NCI-H526 treated with DMSO at 0.1 percent for 48 hours (cell line): ENCODE measurements around the gene PRKCQ.

Source experiments
- DNase-seq: peaks from one replicate; lab custom pipeline; 2025; lab: John Stamatoyannopoulos, UW

Gene PRKCQ

DNA sequence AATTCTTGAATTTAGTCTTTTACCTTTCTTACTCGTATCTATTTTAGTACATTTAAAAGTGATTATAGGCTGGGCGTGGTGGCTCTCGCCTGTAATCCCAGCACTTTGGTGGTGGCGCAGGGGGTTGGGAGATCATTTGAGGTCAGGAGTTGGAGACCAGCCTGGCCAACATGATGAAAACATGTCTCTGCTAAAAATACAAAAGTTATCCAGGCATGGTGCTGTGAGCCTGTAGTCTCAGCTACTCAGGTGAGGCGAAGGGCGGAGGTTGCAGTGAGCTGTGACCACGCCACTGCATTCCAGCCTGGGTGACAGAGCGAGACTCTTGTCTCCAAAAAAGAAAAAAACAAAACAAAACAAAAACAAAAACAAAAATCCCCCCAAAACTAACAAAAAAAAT is 12.2 kb downstream of the PRKCQ start:
- DNase-seq: no peak

DNA sequence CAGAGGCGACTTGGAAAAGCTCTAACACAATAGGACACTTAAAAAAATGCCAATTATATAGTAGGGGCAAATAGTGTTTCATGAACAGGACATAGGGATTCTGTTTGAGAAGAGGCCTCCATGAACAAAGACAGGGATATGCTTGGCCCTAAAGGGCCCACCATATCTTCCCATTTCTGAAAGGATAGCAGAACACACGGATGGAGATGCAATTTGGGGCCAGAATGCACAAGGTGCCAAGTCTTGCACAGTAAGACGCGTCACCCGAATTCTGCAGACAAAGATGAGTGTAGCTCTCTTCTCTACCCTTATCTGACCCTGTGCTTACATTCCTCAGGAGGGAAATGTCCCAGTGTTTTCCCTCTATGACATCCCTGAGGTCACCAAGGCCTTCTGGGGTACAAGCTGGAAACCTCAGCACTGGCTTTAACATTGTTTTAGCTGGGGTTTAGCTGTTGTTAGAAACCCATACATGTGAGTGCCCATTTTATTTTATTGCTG is 12.8 kb downstream of the PRKCQ start:
- DNase-seq: no peak

DNA sequence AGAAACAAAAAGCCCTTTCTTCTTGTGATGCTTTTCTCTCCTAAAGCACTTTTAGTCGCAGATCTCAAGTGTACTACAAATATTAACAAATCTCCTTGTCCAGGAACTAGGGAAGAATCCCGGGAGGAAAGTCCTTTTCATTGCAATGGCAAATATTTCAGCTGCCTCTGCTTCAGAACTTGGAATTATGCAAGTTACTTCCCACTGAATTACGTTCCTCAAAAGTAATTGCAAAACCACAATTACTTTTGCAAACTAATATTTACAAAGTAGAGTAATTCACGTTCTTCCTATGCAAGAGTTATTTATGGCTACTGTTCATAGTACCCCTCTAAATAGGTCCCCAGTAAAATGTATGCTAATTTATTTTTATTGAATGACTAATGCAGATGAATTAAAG is 14.5 kb downstream of the PRKCQ start:
- DNase-seq: no peak

DNA sequence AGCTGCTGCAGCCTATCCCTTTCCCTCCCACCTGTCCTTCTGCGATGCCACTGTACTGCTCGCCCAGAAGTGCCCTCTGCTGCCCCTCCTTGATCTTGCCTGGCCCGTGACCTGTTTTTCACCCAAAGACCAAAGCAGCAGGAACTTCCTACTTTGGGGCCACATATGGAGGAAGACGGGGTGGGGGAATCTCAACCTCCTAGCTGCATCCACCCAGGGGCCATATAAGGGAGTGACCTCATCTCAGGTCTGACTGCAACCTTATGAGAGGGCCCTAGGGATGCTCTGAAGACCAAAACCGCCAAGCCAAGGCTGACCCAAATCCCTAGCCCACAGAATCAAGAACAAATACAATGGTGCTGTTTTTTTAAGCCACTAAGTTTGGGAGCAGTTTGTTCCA is 15.7 kb downstream of the PRKCQ start:
- no peak for DNase-seq

DNA sequence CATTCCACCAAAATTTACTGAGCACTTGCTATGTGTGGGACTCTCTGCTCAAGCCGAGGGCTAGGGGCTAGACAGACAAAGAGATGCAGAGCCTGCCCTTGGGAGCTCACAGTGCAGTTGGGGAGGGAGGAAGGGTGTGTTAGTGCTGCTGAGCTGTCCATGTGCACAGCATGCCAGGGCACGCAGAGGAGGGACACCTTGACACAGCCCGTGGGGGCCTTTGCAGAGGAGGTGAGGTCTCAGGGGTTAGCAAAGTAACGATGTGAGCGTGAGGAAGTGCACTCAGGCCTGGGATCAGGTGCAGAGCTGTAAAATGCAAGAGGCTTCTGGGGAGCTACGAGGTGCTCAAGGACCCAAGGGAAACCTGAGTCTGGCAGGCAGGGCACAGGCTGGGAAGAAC is 16.3 kb downstream of the PRKCQ start:
- no peak for DNase-seq

DNA sequence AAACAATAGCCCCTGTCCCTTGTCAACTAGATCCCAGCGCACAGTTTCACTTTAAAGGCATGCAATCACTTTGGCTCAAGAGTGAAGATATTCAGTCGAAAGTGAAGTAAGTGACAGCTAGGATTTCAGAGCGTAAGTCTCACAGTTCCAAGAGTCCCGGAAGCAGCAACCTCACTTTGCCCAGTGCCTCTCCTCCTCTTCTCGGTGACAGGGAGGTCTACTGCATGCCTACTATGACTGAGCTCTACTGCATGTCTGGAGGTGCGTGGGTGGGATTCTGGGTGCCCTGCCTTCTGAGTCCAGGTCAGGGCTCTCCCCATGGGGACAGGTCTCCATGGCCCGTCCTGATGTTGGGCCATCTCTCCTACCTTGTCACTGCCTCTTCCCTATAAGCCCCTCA is 17.0 kb downstream of the PRKCQ start:
- no peak for DNase-seq

DNA sequence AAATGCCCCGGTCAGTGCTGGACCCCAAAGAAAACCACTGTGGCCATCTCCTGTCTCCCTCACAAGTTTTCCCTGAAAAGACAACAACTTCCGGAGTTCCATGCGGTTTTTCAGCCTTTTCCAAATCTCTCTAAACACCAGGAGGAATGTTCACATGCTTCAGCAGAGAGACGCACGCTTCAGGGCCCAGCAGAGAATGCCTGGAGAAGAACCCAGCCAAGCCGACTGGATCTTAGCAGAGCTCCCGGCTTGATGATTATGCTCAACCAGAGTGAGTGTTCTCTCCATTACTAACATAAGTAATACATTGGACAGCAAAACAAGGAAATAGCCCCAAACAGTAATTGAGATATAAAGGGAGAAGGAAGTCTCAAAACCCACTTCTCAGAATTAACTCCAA is 17.9 kb downstream of the PRKCQ start:
- no peak for DNase-seq

DNA sequence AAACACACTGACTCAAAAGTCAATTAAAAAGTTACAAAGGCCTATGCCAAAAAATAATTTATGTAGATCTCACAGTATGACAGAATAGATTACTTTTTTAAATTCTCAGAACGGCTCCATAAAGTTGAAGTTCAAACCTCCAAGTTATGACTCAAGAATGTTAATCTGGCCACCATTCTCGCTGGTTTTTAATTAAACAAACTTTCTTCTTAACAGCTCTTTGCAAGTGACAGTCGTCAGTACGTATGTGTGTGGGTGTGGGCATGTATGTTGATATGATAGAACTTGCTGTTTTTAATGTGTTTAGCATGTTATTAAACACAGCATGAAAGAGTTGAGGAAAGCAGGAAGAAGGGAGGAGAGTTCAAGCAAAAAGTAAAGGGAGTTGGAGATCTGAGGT is 18.5 kb downstream of the PRKCQ start:
- DNase-seq: no peak

DNA sequence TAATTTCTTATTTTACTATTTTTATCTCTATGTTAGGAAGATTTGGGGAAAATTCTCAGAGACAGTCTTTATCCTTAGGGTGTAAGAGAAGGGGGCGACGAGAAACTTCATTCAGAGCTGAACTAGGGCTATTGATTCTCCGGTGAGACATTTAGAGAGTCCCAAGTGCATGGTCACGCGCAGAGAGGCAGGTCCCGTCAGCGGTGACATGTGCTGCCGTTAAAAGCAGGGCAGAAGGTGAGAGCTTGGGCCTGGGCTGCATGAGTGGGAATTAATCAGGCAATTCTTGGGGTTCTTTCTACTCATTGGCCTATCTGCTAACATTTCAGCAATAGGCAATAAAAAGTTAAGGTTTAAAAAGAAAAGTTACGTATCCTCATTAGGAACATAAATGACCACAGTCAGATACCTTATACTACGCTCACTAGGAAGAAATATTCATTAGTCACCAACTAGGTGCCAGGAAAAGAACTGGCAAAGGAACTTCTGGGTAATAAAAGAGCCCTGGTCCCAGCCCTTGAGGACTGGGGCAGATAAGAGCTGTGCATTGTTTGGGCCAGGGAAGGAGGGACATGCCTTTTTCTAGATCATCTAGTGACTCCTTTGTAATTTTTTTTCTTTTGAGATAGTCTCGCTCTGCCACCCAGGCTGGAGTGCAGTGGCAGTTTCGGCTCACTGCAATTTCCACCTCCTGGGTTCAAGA is 21.2 kb downstream of the PRKCQ start:
- no peak for DNase-seq

DNA sequence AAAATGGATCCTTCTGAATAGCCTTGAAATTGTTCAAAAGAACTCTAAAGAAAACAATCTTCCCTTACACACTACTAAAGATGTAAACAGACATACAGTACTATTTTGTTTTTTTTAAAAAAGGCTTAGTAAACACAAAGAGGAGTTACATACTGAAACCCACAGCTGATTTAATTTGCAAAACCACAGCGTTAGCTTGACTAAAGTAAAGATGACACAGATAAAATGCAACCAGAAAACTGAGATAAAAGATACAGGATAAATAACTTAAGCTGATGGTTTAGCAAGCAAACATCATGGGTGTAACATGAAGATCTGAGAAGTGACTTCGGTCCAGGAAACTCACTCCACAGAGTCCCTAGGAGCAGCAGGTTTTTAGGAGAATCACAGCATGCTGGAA is 21.8 kb downstream of the PRKCQ start:
- no peak for DNase-seq

DNA sequence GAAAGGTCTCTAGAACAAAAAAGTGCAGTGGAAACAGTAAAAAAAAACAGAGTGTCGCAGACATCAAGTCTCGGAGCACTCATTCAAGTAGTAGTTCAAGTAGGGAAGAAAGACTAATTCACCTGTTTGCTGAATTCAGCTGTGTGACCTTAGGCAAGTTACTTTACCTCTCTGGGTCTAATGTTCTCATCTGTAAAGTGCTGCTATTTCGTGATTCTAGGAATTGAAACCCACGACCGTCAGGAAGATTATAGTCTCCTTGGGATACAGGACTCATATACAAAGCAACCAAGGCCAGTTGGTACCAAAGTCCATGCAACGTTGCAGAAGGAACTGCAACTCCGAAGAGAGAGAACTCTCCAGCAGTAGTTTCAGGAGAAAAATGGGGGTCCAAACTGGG is 26.1 kb downstream of the PRKCQ start:
- no peak for DNase-seq

DNA sequence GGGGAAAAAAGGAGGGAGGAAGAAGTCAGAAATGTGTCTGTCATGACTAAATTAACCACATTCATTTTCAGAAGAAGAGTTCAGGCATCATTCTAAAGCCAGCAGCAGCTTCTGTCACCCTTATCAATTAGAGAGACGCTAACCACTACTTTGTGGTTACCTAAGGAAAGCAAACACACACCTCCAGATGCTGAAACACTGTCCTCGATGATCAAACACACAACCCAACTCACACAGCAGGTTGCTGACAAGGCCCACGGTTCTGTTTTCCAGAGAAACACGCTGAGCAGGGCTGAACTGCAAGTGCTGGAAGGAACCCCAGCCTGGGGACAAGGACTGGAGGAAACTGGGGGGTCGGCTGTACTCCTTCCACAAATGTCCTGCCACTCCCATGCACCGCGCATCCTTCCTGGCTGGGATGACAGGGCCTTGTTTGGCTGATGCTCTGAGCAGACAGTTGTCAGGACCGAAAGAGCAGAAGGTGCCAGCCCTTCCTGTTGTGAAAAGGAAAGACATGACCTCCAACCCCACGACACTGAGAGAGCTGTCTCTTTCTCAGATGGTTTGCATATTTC is 36.6 kb downstream of the PRKCQ start:
- DNase-seq: no peak

DNA sequence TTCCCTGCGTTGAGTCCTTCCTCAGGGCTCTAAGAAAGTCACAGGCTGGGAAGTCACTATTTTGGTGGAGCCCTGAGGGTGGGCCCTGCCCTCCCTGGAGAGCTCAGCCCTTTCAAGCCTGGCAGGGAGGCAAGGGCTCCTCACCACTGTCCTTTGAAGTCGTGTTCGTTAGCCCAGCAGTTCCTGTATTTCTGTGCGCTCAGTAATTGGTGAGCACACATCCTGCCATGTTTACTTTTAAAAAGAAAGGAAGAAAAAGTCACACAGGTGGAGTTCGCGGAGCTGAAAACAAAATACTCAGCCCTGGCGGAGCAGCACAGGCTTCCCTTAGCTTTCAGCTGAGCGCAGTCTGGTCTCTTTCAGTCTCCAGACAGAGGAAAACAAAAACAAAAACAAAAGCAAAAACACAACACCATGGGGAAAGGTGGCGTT is 37.1 kb downstream of the PRKCQ start:
- DNase-seq: no peak

DNA sequence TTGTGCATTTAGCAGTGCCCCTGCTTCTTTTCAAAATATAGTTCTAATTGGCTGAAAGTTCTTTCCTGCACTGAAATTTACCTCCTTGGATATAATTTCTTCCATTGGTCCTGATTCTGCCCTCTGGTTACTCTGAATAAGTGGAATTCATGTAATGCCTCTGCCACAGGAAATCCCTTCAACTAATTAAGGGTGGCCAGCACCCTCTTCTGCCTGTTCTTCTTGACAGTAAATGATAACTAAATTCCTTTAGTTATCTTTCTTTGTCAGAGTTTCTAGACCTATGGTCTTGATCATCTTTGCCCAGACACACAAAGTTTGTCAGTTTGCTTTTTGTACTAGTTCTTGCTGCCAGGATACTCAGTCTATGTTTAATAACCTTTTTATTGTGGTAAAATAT is 40.2 kb downstream of the PRKCQ start:
- DNase-seq: no peak

DNA sequence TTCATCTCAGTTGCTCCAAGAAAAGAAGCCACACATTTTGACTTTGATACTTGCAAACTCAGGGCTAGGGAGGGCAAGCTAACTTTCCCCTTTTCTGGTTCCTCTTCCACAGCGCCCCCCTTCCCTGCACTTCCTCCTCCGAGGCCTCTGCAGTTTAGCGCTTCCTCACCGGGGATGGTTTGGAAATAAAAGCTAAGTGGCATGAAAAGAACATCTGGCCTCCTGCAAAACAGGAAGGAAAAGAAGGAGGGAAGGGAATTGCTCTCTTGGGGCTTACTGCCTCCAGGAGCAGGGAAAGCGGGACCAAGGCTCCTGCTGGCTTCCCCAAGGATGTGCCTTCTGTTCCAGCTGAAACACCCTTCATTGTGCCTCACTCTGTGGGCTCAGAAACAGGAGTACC is 42.3 kb downstream of the PRKCQ start:
- no peak for DNase-seq

DNA sequence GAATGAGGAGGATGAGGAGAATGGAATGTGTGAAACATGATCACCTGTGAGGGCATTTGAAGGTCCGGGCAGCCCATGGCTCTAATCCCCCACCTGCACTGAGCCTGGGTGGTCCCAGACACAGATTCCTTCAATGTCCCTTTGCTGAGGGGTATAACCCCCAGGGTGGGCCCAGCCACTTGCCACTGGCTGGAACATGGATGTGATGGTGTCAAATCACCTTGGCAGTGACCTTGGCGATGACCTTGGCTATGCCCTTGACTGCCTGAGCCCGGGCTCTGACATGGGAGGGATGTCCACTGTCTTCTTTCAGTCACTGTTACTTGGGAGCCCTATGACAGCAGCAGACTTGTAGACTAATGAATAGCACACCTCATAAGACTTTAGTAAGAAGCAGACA is 44.0 kb downstream of the PRKCQ start:
- no peak for DNase-seq

DNA sequence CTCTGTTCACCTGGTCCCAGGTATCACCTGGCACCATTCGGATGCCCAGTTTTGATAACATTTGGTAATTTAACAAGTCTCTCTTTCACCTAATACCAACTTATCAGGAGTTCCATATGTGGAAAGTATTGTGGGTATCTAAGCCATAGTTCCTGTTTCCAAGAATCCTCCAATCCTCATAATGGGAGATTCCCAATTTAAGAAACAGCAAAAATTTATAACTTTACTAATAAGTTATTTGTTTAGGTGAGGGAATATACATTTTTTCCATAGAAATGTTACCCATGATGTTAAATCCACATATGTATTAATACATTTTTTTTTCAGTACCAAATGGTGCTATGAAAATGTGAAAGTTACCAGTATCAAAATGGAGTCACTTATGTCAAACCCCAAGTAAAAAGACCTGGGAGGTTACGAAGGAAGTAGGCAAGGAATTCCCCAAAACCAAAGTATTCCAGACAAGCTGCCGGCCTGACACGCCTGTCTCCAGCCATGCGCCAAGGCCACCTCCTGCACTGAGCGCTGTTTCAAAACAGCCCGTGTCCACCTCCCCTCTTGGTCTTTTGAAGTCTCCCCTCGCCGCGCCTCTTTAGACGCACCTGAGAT is 44.8 kb downstream of the PRKCQ start:
- DNase-seq: no peak

DNA sequence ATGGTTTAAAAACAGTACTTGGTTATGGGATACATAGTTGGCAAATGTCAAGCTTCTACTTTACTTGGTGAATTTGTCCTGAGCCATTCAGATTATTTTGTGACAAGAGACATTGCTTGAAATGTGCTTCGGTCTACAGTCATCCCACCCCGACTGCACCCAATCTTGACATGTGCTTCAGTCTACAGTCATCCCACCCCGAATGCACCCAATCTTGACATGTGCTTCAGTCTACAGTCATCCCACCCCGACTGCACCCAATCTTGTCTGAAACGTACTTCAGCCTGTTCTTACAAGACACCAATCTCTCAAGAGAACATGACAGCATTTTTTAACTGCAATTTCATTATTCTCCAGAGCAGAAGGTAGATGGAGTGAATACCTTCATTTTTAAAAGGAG is 47.8 kb downstream of the PRKCQ start:
- no peak for DNase-seq

DNA sequence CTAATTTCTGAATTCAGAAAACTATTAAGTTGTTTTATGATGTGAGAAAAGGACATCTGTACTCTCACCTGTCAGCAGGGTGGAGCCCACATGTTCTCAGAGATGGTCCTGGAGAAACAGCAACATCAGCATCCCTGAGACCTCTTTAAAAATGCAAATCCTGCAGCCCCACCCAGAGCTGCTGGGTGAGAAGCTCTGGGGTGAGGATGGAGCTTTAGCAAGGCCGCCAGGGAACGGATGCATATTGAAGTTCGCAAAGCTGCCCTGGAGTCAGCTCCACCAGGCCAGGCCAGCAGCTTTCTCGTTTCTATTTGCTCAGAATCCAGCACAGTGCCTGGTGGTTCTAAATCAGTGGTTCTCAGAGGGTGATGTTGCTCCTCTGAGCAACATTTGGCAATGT is 49.1 kb downstream of the PRKCQ start:
- no peak for DNase-seq

DNA sequence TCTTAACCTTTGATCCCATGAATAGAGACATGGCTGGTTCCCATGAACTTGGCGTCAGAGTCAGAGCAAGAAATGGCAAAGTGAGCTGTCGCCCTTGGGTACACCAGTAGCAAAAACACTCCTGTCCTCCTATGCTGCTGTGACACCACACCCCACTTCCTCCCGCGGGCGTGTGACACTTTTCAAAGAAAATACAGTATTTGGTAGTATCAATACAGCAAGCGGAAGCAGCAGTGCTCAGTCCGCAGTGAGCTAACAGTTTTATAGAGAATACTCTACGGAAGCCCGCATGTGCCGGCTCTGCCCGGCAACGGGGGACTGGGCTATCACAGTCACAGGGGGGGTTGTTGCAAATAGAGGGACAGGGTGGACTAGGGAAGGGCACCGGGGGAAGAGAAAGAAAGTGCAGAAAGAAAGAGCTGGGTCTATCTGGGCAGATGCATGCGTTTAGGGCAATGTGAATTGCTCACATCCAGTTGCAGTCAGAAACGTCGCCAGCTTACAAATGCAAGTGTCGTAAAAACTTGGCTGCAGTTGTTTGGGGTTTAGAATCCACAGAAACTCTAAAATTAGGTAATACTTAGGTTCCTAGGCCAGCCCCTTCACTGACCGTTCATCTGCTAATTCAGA is 49.8 kb downstream of the PRKCQ start:
- no peak for DNase-seq

DNA sequence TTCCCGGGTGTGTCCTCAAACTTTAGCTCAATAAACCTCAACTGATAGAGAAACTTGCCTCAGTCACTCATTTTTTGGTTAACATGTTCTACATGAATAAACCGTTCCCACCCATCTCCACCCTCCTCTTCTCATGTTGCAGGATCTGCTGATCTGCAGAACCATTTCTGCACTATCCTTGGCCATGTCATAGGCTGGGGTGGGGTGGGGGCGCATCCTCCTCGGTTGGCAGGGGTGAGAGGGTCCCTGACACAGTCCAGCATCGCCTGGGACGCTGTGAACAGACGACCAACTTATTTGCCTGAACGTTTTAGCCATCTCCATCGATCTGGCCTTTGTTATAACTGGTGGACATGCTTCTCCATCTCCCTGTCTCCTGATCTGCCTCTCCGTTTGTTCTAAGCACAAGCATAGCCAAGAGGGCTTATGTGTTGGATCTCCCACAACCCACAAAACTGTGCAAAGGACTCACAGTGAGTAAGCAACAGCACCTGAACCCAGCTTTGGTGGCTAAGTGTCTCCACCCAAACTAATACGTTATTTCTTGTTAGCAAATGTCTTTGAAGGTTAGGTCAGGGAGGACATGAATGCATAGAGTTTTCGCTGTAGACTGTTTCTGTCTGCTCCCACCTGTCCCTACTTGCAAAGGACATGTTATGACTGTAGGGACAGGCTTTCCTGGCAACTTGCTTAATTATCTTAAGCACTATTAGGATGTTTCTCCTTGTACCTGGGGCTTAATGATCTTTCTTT is 51.7 kb downstream of the PRKCQ start:
- DNase-seq: no peak

DNA sequence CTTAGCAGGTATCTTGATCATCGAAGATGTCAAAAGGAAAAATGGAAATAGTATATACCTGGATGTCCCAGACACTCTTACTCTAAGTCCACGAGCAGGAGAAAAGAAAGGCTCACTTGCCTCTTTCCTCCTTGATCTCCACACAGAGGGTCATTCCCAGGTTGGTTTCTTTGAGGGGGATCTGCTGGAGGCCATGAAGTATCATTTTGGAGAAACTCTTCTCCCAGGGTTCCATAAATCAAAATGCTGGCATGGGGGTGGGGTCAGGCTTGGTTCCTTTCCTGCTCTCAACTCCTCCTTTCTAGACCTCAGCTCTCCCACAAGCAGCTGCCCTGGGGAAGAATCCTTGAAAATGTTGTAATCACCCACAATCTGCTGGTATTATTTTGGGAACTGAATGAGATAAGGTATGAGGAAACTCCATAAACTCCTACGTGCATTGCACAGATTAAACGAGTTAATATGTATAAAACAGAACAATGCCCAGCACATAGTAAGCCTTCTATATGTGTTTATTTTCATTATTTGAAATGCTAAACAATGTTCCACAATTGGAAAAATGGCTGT is 54.4 kb downstream of the PRKCQ start:
- DNase-seq: no peak
